Measurements from ENCODE around the gene SIPA1L2.

- TF ChIP-seq, protein P1, sequence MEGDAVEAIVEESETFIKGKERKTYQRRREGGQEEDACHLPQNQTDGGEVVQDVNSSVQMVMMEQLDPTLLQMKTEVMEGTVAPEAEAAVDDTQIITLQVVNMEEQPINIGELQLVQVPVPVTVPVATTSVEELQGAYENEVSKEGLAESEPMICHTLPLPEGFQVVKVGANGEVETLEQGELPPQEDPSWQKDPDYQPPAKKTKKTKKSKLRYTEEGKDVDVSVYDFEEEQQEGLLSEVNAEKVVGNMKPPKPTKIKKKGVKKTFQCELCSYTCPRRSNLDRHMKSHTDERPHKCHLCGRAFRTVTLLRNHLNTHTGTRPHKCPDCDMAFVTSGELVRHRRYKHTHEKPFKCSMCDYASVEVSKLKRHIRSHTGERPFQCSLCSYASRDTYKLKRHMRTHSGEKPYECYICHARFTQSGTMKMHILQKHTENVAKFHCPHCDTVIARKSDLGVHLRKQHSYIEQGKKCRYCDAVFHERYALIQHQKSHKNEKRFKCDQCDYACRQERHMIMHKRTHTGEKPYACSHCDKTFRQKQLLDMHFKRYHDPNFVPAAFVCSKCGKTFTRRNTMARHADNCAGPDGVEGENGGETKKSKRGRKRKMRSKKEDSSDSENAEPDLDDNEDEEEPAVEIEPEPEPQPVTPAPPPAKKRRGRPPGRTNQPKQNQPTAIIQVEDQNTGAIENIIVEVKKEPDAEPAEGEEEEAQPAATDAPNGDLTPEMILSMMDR (conservative IDR thresholded peaks at IDR 0.05; ENCODE audit: low read length), result no peak
- TF ChIP-seq EZH2phosphoT487 (IDR thresholded peaks at IDR 0.05; ENCODE audit: borderline replicate concordance, low read depth, low read length), result no peak
These were observed 6.9 kb upstream of the SIPA1L2 start for GRCh38 chr1:232636799-232637198.

Measured in OCI-LY7 (cell line).